ENCODE data around the gene ASCL3. TPM values are rescaled to one million over a fixed set of nuclear protein-coding genes. Genes with fewer than 3 reads are reported as not detected.

ASCL3 gene
- total and polyA plus RNA-seq, 7 donors: not detected

DNA sequence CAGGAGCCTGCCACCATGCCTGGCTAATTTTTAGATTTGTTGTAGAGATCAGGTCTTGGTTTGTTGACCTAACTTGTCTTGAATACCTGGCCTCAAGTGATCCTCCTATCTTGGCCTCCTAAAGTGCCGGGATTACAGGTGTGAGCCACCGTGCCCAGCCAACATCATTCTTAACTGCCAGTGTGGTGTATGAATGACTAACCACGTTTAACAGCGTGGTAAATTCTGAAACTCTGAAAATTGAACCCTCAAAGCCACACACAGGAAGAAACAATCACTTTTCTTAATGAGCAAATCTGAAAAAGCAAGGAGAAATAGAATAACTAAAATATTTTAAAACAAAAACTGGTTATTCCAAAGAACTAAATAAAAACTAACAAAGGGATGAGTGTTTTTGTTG is 14.0 kb upstream of the ASCL3 start:
- H3K9me3 ChIP-seq: no peaks in the 10 kb centered on the region
- ATAC-seq: no peak
- WGBS, 3 donors: 74 to 86% (median 83%) methylated on average over 4 of the region's 4 CpGs
- no peak overlapping the region for H3K4me3 ChIP-seq
- H3K27ac ChIP-seq: no peak overlapping the region
- H3K36me3 ChIP-seq (ENCODE audit: insufficient read depth in 1 of 2, low read depth in 1 of 2): peaks cover 4 to 69% of the 10 kb centered on the region in 2 donors
- H3K27me3 ChIP-seq (ENCODE audit: insufficient read depth in 3 of 3, low read length in 2 of 3): no peaks in the 10 kb centered on the region
- TF ChIP-seq, protein P1, sequence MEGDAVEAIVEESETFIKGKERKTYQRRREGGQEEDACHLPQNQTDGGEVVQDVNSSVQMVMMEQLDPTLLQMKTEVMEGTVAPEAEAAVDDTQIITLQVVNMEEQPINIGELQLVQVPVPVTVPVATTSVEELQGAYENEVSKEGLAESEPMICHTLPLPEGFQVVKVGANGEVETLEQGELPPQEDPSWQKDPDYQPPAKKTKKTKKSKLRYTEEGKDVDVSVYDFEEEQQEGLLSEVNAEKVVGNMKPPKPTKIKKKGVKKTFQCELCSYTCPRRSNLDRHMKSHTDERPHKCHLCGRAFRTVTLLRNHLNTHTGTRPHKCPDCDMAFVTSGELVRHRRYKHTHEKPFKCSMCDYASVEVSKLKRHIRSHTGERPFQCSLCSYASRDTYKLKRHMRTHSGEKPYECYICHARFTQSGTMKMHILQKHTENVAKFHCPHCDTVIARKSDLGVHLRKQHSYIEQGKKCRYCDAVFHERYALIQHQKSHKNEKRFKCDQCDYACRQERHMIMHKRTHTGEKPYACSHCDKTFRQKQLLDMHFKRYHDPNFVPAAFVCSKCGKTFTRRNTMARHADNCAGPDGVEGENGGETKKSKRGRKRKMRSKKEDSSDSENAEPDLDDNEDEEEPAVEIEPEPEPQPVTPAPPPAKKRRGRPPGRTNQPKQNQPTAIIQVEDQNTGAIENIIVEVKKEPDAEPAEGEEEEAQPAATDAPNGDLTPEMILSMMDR (IDR thresholded peaks at IDR 0.05): no peak
- peaks cover 17% of the 10 kb centered on the region for H3K4me1 ChIP-seq
- intact Hi-C loops (cut with DNase I): no loop called here
- DNase-seq: no peak

DNA sequence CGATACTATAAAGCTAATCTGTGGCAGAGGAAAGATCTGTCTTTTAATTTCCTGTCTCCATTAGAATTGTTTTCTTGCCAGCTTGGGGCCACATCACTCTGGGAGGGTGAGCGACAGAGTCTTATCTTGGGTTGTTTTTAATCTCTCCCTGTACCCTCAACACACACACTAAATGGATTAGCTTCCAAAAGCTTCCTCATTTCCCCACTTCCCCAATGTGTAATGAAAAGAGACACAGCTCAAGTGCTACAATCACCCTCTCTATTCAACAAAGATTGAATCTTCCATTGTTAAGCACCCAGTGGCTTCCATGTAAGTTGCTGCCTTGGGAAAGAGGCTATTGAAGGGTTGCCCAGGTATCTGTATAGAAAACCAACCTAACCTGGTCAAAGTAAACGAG is 6.1 kb upstream of the ASCL3 start:
- H3K27me3 ChIP-seq (ENCODE audit: insufficient read depth in 3 of 3, low read length in 2 of 3): no peaks in the 10 kb centered on the region
- no peaks in the 10 kb centered on the region for H3K9me3 ChIP-seq
- 85 to 92% (median 87%) methylated on average over 3 of the region's 3 CpGs for WGBS, 3 donors
- no peak for ATAC-seq
- H3K27ac ChIP-seq: no peak overlapping the region
- H3K36me3 ChIP-seq (ENCODE audit: insufficient read depth in 1 of 2, low read depth in 1 of 2): peaks cover 12 to 69% of the 10 kb centered on the region in 2 donors
- TF ChIP-seq, protein P1 (IDR thresholded peaks at IDR 0.05): no peak
- no peak for DNase-seq
- no peaks in the 10 kb centered on the region for H3K4me1 ChIP-seq
- H3K4me3 ChIP-seq: no peak overlapping the region
- intact Hi-C loops (cut with DNase I): no loop called here

DNA sequence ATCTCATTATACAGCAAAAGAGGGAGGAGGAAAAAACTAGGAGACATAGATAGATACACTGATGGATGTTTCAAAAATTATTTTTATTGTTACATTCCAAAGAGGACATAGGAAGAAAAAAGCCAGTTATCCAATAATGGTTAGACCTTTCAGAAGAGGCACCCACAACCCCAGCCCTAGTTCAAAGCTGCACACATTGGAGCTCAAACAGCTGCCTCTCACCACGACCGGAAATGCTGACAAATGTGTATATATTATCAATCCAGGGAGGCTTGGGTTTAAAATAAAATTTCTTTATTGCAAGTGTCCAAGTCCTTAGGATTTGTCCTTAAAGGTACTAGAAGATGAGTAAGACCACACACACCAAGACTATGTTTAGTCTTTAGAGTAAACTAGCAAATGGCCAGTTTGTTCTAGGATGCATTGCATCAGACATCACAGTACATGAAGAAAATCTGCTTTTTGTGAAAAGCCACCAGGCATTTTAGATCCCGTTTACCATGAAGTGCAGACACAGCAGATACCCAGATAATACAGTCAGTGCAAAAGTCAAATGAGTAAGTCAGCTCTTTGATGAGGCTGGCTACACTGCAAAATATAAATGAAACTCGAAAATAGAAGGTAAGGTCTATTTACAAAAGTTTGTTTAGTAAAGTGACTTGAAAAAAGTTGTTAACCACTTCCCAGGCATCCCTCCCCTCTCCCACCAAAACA is 4.6 kb upstream of the ASCL3 start:
- Histone ChIP-seq H3K4me3 (no peak overlapping the region), H3K9me3 (no peaks in the 10 kb centered on the region), H3K27ac (no peak overlapping the region), H3K27me3 (ENCODE audit: insufficient read depth in 3 of 3, low read length in 2 of 3) (no peaks in the 10 kb centered on the region), H3K4me1 (no peaks in the 10 kb centered on the region), H3K36me3 (ENCODE audit: insufficient read depth in 1 of 2, low read depth in 1 of 2) (peaks cover 8 to 54% of the 10 kb centered on the region in 2 donors)
- ATAC-seq: no peak
- intact Hi-C loops (cut with DNase I): no loop called here
- WGBS, 3 donors: 80 to 90% (median 88%) methylated on average over 4 of the region's 4 CpGs
- DNase-seq: no peak
- TF ChIP-seq, protein P1 (IDR thresholded peaks at IDR 0.05): no peak

DNA sequence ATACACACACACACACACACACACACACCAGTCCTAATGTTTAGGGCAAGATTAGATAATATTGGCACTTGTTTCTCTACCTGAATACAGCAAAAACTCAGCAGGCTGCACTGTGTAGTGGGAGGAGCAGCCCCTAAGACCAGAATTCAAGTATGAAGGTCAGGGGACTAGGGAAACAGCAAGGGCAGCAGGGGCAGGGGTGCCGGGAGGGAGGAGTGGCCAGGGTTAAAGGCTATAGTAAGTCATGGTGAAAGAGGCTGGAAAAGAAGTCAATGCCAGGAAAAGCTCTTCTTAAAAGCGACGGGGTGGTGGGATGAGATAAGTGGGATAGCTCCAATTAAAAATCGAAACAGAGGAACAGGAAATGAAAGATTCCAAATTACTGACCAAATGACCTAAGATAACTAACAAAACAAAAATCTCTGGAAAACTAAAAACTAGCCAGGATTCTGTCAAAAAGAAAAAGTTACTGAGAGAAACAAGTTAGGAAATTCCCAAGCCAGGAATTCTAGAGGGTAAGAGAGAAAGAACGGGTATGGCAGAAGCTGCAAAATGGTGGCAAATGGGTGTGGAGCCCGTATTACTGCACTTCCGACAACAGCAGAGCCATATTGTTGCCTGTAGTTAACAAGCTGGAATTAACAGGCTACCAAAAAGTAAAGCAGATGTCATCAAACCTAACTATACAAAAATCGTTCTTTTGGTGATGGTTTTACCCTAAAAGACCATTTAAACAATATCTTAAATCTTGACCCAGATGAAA is 1.3 kb downstream of the ASCL3 start:
- Histone ChIP-seq H3K36me3 (ENCODE audit: insufficient read depth in 1 of 2, low read depth in 1 of 2) (no peaks in the 10 kb centered on the region), H3K9me3 (no peaks in the 10 kb centered on the region), H3K4me3 (no peak overlapping the region), H3K27ac (no peak overlapping the region), H3K27me3 (ENCODE audit: insufficient read depth in 3 of 3, low read length in 2 of 3) (peaks cover 0 to 3% (median 0%) of the 10 kb centered on the region in 3 donors), H3K4me1 (no peaks in the 10 kb centered on the region)
- ATAC-seq (no peak), DNase-seq (no peak)
- intact Hi-C loops (cut with DNase I): no loop called here
- WGBS, 3 donors: 65 to 68% (median 65%) methylated on average over 8 of the region's 8 CpGs
- TF ChIP-seq, protein P1 (IDR thresholded peaks at IDR 0.05): no peak
